SK-N-SH treated with all-trans-retinoic acid at 6 μM for 48 hours (cell line): ENCODE results near the gene CORO2A.

Experiments used
- ARNTL ChIP-seq: fragments of 450-650 bp; formaldehyde crosslinking; IDR thresholded peaks from 2 replicates; pipeline ENCODE4 v1.5.0; 2020; ENCODE audit warnings: low read depth, mild to moderate bottlenecking, moderate library complexity, borderline replicate concordance
- CREB5 ChIP-seq: fragments of 250-450 bp; sonication (Bioruptor Pico); IDR thresholded peaks from 2 replicates; pipeline ENCODE4 v1.5.1; 2020; ENCODE audit warnings: low read depth, mild to moderate bottlenecking, moderate library complexity
- ESRRG ChIP-seq: fragments of 250-450 bp; sonication (Bioruptor Pico); IDR thresholded peaks from 2 replicates; pipeline ENCODE4 v1.6.1; 2021; ENCODE audit warnings: mild to moderate bottlenecking
- RARB ChIP-seq: fragments of 250-450 bp; sonication (Bioruptor Pico); IDR thresholded peaks from 2 replicates; pipeline ENCODE4 v1.8.0; 2021; ENCODE audit warnings: mild to moderate bottlenecking, moderate library complexity
- SNAI2 ChIP-seq: fragments of 250-450 bp; sonication (Bioruptor Pico); IDR thresholded peaks from 2 replicates; pipeline ENCODE4 v1.5.0; 2020; ENCODE audit warnings: mild to moderate bottlenecking, moderate library complexity
- TOX ChIP-seq: fragments of 250-450 bp; sonication (Bioruptor Pico); IDR thresholded peaks from 2 replicates; pipeline ENCODE4 v1.8.0; 2021; ENCODE audit warnings: mild to moderate bottlenecking, moderate library complexity, borderline replicate concordance
- ZFP3 ChIP-seq: fragments of 250-450 bp; sonication (Bioruptor Pico); IDR thresholded peaks from 2 replicates; pipeline ENCODE4 v1.5.0; 2020; ENCODE audit warnings: mild to moderate bottlenecking, moderate library complexity

DNA sequence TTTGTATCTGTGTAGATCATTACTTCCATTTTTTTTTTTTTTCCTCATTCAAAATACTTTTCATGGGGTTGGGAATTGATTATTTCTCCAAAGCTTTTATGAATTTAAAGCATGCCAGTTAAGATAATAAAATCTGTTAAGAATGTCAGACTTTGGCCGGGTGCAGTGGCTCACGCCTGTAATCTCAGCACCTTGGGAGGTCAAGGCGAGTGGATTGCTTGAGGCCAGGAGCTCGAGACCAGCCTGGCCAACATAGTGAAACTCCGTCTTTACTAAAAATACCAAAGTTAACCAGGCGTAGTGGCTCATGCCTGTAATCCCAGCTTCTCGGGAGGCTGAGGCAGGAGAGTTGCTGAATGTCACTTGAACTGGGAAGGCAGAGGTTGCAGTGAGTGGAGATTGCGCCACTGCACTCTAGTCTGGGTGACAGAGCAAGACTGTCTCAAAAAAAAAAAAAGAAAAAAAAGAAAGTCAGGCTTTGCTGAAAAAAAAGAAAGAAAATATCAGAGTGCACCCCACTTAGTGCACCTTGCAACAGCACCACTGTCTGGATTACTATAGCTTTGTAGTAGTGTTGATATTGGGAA lies 44.6 kb upstream of the CORO2A start:
- TF ChIP-seq SNAI2 (CRISPR knock-in tag) (no peak), RARB (CRISPR knock-in tag) (no peak), ZFP3 (CRISPR knock-in tag) (no peak), ARNTL (no peak), CREB5 (CRISPR knock-in tag) (no peak), ESRRG (no peak), TOX (CRISPR knock-in tag) (no peak)
